HL-60/S4 treated with retinoic acid at 250 ng/mL for 4 days and 3 days (cell line): Measurements from ENCODE around the gene DLX6.

Experiments
- in situ Hi-C: fragments of 300-500 bp; cut with MboI; formaldehyde crosslinking; loops from 2 replicates; pipeline ENCODE4 v1.7.0; 2022; ENCODE audit warnings: low sequenced_read_pairs

DLX6 gene

GRCh38 chr7:96995406-96996110 is 9.8 kb upstream of the DLX6 start:
- in situ Hi-C loops: no loop called here

GRCh38 chr7:96996111-96996957 is 9.0 kb upstream of the DLX6 start:
- in situ Hi-C loops: no loop called here

- in situ Hi-C loops: no loop called here
These were observed 8.3 kb upstream of the DLX6 start for GRCh38 chr7:96996958-96997511.

GRCh38 chr7:96997512-96998032 is 7.8 kb upstream of the DLX6 start:
- in situ Hi-C loops: no loop called here

GRCh38 chr7:96998333-96998732 is 7.0 kb upstream of the DLX6 start:
- in situ Hi-C loops: no loop called here

- in situ Hi-C loops: no loop called here
These were observed 6.6 kb upstream of the DLX6 start for GRCh38 chr7:96998744-96999143.

- in situ Hi-C loops: no loop called here
These were observed 4.1 kb upstream of the DLX6 start for GRCh38 chr7:97001221-97001620.

GRCh38 chr7:97001656-97002554 is 3.4 kb upstream of the DLX6 start:
- in situ Hi-C loops: no loop called here

GRCh38 chr7:97002555-97003261 is 2.6 kb upstream of the DLX6 start:
- in situ Hi-C loops: no loop called here

- in situ Hi-C loops: no loop called here
These were observed 1.8 kb upstream of the DLX6 start for GRCh38 chr7:97003262-97004246.

- in situ Hi-C loops: no loop called here
These were observed 838 bp upstream of the DLX6 start for GRCh38 chr7:97004247-97005182.

- in situ Hi-C loops: no loop called here
These were observed 882 bp downstream of the DLX6 start for GRCh38 chr7:97006055-97006815.

- in situ Hi-C loops: no loop called here
These were observed 1.6 kb downstream of the DLX6 start for GRCh38 chr7:97006816-97007582.

GRCh38 chr7:97007583-97007861 is 2.2 kb downstream of the DLX6 start:
- in situ Hi-C loops: no loop called here

- in situ Hi-C loops: no loop called here
These were observed 3.0 kb downstream of the DLX6 start for GRCh38 chr7:97008275-97008917.
